ENCODE measurements around the gene EID2.

- TF ChIP-seq EZH2phosphoT487 (conservative IDR thresholded peaks at IDR 0.05; ENCODE audit: low read length) (no peak), CTCF (IDR thresholded peaks at IDR 0.05; ENCODE audit: insufficient read depth, low read length, poor library complexity, severe bottlenecking) (no peak)
Measured at GRCh38 chr19:39501340-39501739, 38.6 kb downstream of the EID2 start.
